ENCODE results near the gene WDHD1.
"Not testable (repeated sequence)": the region's sequence is repeated elsewhere in the genome, so short reads cannot be mapped to it uniquely, and the experiment has no call there.

WDHD1 gene

DNA sequence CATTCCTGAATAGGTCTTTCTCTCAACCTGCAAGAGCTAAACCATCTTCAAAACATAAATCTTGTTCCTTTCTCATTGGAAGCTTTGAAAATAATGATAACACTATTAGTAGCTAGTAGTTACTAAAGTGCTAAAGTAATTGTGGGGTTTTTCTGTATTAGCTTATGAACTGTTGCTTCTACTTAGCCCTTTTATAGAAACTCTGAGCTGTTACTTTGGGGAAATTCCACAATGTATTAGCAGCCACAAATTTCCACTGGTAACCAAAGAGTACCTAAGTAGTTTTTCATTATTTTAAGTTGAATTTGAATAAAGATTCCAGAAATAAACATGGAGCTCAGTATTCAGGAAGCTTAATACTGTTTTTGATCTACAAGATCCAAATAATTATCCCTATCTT, 18.2 kb upstream of the WDHD1 start:
- no peak for DNase-seq

DNA sequence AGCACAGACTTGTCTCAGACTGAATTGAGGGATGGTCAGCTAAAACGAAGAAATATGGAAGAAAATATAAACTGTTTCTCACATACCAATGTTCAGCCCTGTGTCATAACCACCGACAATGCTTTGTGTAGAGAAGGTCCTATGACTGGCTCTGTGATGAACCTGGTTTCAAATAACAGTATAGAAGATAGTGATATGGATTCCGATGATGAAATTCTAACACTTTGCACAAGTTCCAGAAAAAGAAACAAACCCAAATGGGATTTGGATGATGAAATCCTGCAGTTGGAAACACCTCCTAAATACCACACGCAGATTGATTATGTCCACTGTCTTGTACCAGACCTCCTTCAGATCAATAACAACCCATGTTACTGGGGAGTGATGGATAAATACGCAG, 16.6 kb upstream of the WDHD1 start:
- DNase-seq, result no peak

DNA sequence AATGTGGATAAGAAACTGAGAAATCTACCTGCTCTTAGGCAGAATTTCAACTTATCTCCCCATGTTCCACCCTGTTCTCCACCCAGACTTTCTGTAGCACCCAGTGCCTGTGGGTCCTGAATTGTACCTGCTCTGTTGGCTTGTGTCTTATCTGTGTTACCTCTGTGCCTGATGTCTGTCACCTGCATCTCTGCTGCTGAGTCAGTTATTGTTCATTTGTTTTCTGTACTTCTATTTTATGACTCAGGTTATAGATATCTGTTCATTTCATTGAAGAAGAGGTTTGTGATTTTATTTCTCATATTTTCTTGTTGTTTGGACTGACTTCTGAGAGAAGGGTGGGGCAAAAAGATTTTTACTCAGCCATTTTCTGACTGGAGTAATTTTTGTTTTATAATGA, 11.8 kb upstream of the WDHD1 start:
- DNase-seq, result no peak

DNA sequence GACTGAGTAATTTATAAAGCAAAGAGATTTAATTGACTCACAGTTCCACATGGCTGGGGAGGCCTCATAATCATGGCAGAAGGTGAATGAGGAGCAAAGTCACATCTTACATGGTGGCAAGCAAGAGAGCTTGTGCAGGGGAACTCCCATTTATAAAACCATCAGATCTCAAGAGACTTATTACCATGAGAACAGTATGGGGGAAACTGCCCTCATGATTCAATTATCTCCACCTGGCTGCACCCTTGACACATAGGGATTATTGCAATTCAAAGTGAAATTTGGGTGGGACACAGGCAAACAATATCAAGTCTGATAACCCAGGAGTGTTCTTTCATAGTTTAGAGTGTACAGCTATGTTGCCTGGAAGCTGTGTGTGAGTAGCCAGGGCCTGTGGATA, 11.1 kb upstream of the WDHD1 start:
- not testable (repeated sequence) for DNase-seq

DNA sequence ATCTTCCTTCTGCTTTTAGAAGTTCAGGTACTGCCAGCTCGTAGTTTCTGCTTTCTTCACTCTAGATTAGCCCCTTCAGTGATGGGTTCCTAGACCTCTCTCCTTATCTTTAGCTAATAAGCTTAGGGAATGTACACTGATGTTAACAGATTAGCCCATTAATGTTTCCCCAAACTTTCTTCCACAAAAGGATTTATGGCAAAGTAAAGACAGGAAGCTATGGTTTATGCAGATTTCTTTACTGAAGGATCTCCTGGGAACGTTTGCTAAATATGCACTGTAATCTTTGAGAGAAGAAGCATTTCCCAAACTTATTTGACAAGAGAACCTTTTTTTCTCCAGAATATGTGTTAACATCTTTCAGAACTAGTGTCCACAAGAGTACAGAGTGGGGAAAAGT, 4.3 kb upstream of the WDHD1 start:
- no peak for DNase-seq

DNA sequence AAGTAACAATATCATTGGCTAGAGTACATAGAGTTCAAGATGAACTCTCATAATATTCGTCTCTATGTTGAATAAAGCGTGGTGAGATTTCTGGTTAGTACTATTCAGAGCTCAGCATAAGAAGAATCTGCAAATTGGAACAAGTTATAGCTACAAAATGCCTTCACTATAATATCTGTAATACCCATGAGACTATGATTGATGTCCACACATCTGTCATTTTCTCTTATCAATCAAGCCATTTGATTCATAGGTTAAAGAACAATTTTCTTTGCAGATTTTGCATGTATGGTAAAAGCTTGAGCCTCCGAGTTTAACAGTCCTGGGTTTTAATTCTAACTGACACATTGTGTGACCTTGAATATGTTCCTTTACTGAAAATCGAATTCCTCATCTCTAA, 1.6 kb upstream of the WDHD1 start:
- no peak for DNase-seq

DNA sequence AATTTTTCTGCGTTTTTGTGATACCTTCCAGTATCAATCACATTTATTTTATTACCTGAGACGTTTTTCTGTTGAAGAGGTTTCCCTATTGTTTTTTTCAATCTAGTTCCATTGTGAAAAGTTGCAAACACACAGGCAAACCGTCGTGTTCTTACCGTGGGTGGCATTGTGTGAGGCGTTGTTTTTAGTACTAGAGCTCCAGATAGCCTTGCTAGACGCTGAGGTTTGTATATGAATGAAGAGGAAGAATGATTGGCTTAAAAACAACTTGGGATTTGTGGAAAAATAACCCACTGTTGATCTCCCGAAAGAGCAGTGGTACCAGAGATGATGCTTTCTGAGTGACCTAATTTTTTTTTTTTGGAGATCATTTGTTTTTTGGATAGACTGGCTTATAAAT, 1.2 kb upstream of the WDHD1 start:
- DNase-seq, result no peak

DNA sequence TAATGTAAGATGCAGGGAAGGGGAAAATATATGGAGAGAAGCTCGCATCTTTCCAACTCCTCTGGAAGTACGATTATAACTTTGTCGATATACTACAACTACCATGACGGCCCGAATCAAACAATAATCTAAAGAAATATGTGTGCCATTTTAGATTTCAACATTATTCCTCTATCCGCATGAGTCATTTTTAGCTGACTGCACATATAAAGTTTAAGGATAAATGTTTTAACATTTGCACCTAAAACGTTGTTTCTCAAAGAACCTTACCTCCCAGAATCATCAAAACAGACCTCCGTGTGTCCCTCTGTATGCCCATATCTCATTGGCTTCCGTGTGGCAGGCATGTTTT, 482 bp downstream of the WDHD1 start:
- DNase-seq, result no peak

DNA sequence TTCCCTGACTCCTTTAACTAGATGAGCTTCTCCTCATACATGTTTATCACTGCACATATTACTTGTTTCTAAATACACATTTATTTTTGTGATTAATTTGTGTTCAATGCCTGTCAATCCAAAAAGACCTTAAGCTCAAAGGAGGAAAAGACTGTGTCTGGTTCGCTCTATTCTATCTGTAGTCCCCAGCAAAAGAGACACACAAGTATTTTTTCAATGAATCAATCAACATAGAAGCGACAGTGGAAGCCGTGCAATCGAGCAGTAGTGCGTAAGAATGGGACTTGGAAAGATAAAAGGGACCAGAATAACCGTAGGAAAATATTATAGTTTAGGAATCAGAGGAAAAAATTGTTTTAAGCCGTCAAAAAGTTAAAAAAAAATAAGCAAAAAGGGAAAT, 951 bp downstream of the WDHD1 start:
- no peak for DNase-seq

DNA sequence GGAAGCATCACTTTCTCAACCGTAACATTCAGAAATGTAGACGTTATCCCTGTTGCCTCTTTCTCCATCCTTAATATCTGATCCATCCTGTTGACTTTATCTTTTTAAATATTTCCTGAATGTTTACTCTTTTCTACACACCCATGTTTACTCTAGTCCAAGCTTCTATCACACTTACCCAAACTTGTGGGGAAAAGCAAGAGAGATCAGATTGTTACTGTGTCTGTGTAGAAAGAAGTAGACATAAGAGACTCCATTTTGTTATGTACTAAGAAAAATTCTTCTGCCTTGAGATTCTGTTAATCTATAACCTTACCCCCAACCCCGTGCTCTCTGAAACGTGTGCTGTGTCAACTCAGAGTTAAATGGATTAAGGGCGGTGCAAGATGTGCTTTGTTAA, 2.5 kb downstream of the WDHD1 start:
- DNase-seq, result not testable (repeated sequence)

DNA sequence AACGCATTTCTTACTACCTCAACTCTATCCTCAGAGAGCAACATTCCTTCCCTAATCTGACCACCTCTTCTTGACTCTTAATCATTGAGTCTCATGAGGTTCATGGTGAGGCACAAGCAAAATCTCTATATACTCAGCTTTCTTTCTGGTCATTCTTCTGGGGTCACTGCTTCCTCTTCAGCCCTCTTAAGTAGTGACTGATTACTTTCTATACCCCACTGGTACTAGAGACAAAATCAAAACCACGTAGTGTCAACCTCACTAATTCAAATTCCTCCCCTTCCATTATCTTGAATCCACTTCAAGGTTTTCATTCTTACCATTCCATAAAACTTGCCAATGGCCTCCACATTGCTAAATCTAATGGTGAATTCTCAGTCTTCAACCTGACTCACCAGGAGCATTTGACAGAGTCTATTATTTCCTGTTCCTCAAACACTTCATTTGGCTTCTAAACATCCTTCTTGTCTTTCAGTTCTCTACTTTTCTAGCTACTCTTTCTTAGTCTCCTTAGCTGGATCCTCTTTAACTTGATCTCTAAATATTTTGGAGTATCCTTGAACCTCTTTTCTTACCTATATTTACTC, 6.8 kb downstream of the WDHD1 start:
- DNase-seq, result no peak

DNA sequence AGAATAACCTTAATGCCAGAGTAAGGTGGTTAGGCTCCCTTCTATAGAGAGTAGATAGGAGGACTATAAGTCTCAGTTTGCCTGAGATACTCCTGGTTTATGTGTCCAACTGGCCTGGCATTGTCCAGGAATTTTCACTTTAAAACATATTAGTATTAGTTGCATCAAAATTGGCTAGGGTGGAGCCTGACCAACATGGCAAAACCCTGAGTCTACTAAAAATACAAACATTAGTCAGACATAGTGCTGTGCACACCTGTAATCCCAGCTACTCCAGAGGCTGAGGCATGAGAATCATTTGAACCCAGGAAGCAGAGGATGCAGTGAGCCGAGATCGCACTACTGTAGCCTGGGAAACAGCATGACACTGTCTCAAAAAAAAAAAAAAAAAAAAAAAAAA, 11.9 kb downstream of the WDHD1 start:
- no peak for DNase-seq

DNA sequence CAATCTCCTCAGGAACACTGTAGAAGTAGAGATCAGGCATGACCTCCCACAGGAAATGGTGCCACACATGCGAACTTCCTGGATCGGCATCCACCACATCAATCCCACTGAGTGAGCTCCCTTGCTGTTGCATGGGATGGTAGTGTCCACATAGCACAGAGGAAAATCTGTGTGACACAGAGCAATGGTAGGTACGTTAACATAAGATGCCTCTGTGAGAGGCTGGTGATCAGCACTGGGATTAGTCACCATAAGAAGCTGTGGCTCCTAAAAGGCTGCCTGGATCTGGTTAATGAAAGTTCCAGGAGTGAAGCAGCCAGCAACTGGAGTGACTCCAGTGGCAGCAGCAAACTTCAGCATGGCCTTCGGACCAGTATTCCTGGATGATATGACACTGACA, 21.8 kb downstream of the WDHD1 start:
- no peak for DNase-seq

DNA sequence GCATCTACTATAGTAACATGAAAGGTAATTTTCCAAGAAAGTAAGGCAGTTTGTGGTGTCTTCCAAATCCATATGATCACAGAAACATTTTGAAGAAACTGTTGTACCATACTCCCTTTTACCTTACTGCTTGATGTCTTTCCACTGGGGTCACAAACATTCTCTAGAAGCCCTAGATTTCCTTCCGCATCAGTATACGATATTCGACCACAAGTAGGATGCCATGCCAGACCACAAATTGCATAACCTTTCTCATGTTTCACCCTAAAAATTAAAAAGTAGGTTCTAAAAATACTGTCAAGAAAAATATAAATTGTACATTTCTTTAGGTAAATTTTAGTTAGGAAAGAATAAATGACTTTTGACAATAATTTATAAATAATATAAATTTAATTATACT, 26.5 kb downstream of the WDHD1 start:
- no peak for DNase-seq

DNA sequence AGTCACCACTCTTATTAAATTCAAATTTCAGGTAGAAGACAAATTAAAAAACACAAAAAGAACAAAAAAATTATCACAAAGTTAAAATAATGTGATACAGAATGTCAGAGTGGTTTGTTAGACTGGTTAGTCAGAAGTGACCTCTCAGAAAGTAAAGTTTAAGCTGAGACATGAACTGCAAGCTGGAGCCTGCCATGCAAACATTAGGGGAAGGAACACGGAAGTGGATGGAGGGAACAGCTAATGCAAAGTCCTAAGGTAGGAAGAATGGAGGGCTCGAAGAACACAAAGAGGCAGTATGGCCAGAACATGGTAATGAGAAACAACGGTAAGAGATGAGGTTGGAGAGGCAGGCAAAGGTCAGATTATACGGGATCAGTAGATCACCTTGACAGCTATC, 41.7 kb downstream of the WDHD1 start:
- no peak for DNase-seq

DNA sequence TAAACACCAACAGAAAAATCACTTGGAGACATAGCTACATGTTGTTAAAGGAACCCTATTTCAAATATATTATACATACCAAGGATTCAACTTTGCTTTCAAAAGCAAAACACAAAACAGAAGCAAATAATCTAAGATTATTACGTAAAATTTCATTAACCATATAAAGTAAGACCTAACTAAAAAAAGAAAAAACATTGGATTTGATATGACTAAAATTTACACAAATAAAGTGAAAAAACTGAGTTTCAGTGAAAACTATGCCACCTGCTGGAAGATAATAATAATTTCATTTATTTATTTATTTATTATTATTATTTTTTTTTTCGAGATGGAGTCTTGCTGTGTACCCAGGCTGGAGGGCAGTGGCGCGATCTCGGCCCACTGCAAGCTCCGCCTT, 45.2 kb downstream of the WDHD1 start:
- DNase-seq, result peak in 1 of 2 experiments; percentile 10

DNA sequence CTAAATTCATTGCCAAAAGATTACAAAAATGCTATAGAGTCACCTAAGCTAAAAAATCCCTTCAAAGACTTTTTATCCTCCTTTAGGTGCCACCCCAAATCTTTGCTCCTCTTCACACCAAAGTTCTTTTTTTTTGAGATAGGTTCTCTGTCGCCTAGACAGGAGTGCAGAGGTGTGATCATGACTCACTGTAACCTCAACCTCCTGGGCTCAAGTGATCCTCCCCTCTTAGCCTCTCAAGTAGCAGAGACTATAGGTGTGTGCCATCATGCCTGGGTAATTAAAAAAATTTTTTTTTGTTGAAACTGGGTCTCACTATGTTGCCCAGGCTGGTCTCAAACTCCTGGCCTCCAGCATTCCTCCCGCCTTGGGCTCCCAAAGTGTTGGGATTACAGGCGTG, 47.9 kb downstream of the WDHD1 start:
- DNase-seq, result no peak

DNA sequence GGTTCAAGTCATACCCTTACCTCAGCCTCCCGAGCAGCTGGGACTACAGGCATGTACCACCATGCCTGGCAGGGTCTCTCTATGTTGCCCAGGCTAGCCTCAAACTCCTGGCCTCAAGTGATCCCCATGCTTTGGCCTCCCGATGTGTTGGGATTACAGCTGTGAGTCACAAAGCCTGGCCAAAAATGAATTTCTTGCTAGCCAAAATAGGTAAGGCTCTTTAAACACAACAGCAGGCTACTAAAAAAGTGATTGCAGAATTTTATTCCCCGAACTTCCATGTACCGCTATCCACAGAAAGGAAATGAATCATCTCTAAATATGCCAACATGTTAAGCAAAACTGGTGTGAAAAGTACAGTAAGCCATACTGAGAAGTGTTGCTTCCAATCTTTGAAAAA, 50.6 kb downstream of the WDHD1 start:
- peak; percentile 10 to 66 for DNase-seq

DNA sequence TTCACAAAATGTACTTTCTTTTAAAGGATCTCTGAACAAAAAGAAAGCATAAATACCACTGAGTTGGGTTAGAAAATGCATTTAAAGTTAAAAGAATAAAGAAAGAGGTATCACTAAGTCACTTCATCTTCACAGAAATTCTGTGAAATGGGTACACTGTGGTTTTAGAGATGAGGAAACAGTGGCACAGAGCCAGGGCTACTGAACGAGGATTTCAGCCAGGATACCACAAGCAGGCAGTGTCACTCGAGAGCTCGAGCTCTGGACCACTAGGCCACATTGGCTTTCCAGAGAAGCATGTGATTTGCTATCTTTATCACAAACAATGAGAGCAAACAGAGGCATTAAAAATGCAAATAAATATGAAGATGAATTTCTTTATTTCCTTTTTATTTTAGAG, 51.0 kb downstream of the WDHD1 start:
- no peak for DNase-seq

DNA sequence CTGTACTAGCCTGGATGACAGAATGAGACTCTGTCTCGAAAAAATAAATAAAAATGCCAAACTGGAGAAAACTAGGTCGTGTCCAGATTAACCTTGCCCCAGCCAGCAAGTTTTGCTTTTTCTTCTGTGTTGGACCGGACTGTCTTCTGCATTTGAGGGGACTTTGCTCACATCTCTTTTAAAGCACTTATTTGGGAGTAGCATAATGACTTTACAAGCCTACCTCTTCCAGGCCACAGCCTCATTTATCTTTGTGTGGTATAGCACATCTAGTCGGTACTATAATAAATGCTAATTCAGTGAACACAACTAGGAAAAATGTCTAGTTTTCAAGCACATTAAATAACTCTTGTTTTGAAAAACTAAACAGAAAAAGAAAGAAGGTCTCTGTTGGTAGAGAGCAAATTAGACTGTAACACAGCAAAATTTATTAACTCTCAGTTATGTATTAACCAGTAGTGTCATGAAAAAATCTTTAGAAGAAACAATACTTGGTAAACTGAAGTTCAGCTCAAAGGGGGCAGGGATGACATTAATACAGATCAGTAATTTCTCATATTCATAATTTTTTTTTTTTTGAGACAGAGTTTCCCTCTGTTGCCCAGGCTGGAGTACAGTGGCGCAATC, 52.0 kb downstream of the WDHD1 start:
- no peak for DNase-seq

DNA sequence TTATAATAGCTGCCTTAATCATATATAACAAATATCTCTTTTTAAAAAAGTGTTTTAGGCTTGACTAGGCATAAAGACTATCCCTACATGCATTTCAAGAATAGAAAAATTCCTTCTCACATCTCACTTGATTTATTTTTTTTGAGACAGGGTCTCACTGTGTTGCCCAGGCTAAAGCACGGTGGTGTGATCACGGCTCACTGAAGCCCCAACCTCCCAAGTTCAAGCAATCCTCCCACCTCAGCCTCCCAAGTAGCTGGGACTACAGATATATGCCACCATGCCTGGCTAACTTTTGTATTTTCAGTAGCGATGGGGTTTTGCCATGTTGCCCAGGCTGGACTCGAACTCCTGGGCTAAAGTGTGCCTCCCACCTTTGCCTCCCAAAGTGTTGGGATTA, 59.4 kb downstream of the WDHD1 start:
- no peak for DNase-seq

DNA sequence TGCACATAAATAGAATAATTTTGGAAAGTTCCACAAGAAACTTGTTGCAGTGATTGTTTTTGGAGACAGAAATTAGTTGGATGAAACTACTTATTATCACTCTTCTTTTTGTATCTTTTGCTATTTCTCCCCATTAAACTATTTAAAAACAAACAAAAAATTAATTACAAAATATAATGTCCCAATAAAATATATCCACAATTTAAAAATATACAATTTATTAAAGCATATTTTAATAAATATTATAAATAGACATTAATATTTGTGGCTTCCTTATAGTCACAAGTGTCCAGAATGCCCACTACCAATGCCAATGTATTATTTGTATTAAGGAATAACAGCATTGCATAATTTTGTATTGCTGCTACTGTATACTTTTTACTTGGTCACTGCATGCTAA, 71.8 kb downstream of the WDHD1 start:
- DNase-seq, result no peak

DNA sequence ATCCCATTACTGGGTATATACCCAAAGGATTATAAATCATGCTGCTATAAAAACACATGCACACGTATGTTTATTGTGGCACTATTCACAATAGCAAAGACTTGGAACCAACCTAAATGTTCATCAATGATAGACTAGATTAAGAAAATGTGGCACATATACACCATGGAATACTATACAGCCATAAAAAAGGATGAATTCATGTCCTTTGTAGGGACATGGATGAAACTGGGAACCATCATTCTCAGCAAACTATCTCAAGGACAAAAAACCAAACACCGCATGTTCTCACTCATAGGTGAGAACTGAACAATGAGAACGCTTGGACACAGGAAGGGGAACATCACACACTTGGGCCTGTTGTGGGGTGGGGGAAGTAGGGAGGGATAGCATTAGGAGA, 73.3 kb downstream of the WDHD1 start:
- DNase-seq, result not testable (repeated sequence)

DNA sequence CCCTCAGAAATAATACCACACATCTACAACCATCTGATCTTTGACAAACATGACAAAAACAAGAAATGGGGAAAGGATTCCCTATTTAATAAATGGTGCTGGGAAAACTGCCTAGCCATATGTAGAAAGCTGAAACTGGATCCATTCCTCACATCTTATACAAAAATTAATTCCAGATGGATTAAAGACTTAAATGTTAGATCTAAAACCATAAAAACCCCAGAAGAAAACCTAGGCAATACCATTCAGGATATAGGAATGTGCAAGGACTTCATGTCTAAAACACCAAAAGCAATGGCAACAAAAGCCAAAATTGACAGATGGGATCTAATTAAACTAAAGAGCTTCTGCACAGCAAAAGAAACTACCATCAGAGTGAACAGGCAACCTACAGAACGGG, 74.1 kb downstream of the WDHD1 start:
- not testable (repeated sequence) for DNase-seq

DNA sequence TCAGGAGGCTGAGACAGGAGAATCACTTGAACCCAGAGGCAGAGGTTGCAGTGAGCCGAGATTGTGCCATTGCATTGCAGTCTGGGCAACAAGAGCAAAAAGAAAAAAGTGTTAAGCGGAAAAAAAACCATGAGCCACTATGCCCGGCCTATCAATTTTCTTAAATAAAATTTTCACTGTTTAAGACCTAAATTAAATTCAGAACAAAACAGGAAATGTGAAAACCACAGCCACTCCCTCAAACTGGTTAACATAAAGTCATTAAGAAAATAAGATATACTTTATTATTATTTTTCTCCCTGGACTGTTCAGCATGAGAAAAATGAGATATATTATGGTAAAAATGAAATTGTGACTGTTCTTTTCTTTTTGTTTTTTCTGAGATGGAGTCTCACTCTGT, 79.7 kb downstream of the WDHD1 start:
- no peak for DNase-seq

DNA sequence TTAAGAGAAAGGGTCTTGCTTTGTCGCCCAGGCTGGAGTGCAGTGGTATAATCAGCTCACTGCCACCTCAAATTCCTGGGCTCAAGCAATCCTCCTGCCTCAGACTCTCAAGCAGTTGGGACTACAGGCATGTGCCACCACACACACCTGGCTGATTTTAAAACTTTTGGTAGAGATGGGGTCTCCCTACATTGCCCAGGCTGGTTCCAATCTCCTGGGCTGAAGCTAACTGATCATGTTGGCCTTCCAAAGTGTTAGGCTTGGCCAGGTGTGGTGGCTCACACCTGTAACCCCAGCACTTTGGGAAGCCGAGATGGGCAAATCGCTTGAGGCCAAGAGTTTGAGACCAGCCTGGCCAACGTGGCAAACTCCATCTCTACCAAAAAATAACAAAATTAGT, 80.4 kb downstream of the WDHD1 start:
- no peak for DNase-seq
